Caco-2 (cell line): ENCODE data around the gene SGF29. TPM values are rescaled to one million over a fixed set of nuclear protein-coding genes. Genes with fewer than 3 reads are reported as not detected.
"Not testable (repeated sequence)": the region's sequence is repeated elsewhere in the genome, so short reads cannot be mapped to it uniquely, and the experiment has no call there.

Source experiments
- BruUV-seq: library from RNA; stranded (reverse); fragments of 400-500 nt; replicated peaks from 2 replicates; lab custom pipeline; 2021; lab: Mats Ljungman, UMichigan
- CTCF ChIA-PET: fragments of 300-600 bp; sonication (Branson Sonifier 250); formaldehyde crosslinking; loops from one replicate; lab custom pipeline; 2022; ENCODE audit warnings: antibody characterized with exemption; lab: Charles Lee
- POLR2A ChIA-PET: fragments of 300-600 bp; sonication (Branson Sonifier 250); formaldehyde crosslinking; loops from one replicate; lab custom pipeline; 2022; ENCODE audit warnings: antibody characterized with exemption; lab: Charles Lee
- DNase-seq, 2 experiments: peaks; one replicate each; pipeline versions ENCODE4 v3.0.0 to v3.0.0-alpha.2; 2020 to 2022
- H3K27me3 ChIP-seq: replicated peaks from 2 replicates; pipeline ENCODE4 v1.6.0; 2011; ENCODE audit warnings: low read length; ENCODE audit not compliant: control insufficient read depth, insufficient read depth
- H3K36me3 ChIP-seq: 2 replicates; pipeline ENCODE4 v1.5.1; 2011; ENCODE audit warnings: low read length; ENCODE audit not compliant: control insufficient read depth, insufficient read depth
- H3K4me1 ChIP-seq: fragments of 250-450 bp; sonication (Bioruptor Pico); 2 replicates; pipeline ENCODE4 v1.5.1; 2020; ENCODE audit warnings: mild to moderate bottlenecking
- H3K4me3 ChIP-seq: 2 replicates; pipeline ENCODE4 v1.5.1; 2011; ENCODE audit warnings: low read depth, mild to moderate bottlenecking, control low read depth, low read length
- H3K9me3 ChIP-seq: fragments of 250-450 bp; sonication (Bioruptor Pico); 2 replicates; pipeline ENCODE4 v1.5.1; 2020; ENCODE audit warnings: mild to moderate bottlenecking, moderate library complexity
- H3K27ac Mint-ChIP-seq: one replicate; pipeline ENCODE4 v1.8.0; 2022; ENCODE audit warnings: mixed read lengths; ENCODE audit not compliant: unreplicated experiment
- H3K27me3 Mint-ChIP-seq: one replicate; pipeline ENCODE4 v1.8.0; 2022; ENCODE audit warnings: mixed read lengths; ENCODE audit not compliant: insufficient read depth, unreplicated experiment
- H3K36me3 Mint-ChIP-seq: one replicate; pipeline ENCODE4 v1.8.0; 2022; ENCODE audit warnings: mild to moderate bottlenecking, mixed read lengths; ENCODE audit not compliant: insufficient read depth, unreplicated experiment
- H3K4me1 Mint-ChIP-seq: one replicate; pipeline ENCODE4 v1.8.0; 2022; ENCODE audit warnings: low read depth, mixed read lengths; ENCODE audit not compliant: unreplicated experiment
- H3K4me3 Mint-ChIP-seq: one replicate; pipeline ENCODE4 v1.8.0; 2022; ENCODE audit warnings: mild to moderate bottlenecking, moderate library complexity, mixed read lengths; ENCODE audit not compliant: unreplicated experiment
- H3K9me3 Mint-ChIP-seq: one replicate; pipeline ENCODE4 v1.8.0; 2022; ENCODE audit warnings: mixed read lengths; ENCODE audit not compliant: unreplicated experiment
- intact Hi-C: fragments of 100-400 bp; cut with micrococcal nuclease; formaldehyde crosslinking; loops from one replicate; pipeline ENCODE4 v1.10.0; 2022; ENCODE audit not compliant: unreplicated experiment
- total RNA-seq: library from RNA; stranded (reverse); gene quantifications from 2 replicates; pipeline ENCODE4 v1.2.3, GENCODE V29; 2022
- TF ChIP-seq, protein P1 (sequence below), 2 experiments: fragments of 200-600 bp in 1 of 2; IDR thresholded peaks; 1 replicate in 1 of 2; 2 replicates in 1 of 2; pipeline versions ENCODE4 v1.5.1 to v1.8.0; 2011 to 2022; ENCODE audit warnings: antibody characterized with exemption in 1 of 2, control low read depth in 1 of 2, inconsistent platforms in 1 of 2, low read depth in 1 of 2, low read length in 1 of 2, mild to moderate bottlenecking in 1 of 2, moderate library complexity in 1 of 2; ENCODE audit not compliant: insufficient read depth in 1 of 2, severe bottlenecking in 1 of 2, unreplicated experiment in 1 of 2

SGF29 gene
- total RNA-seq, 1 experiment from 2014 or later, result 29.8 TPM

GRCh38 chr16:28615486-28616223, 61.9 kb downstream of the SGF29 start:
- H3K4me1 ChIP-seq, H3K9me3 ChIP-seq, POLR2A ChIA-PET, H3K4me1 Mint-ChIP-seq, H3K4me3 Mint-ChIP-seq, H3K36me3 ChIP-seq, H3K9me3 Mint-ChIP-seq, H3K27ac Mint-ChIP-seq, H3K27me3 Mint-ChIP-seq, intact Hi-C loops, BruUV-seq, H3K4me3 ChIP-seq, H3K27me3 ChIP-seq: not testable (repeated sequence)
- TF ChIP-seq, protein P1, sequence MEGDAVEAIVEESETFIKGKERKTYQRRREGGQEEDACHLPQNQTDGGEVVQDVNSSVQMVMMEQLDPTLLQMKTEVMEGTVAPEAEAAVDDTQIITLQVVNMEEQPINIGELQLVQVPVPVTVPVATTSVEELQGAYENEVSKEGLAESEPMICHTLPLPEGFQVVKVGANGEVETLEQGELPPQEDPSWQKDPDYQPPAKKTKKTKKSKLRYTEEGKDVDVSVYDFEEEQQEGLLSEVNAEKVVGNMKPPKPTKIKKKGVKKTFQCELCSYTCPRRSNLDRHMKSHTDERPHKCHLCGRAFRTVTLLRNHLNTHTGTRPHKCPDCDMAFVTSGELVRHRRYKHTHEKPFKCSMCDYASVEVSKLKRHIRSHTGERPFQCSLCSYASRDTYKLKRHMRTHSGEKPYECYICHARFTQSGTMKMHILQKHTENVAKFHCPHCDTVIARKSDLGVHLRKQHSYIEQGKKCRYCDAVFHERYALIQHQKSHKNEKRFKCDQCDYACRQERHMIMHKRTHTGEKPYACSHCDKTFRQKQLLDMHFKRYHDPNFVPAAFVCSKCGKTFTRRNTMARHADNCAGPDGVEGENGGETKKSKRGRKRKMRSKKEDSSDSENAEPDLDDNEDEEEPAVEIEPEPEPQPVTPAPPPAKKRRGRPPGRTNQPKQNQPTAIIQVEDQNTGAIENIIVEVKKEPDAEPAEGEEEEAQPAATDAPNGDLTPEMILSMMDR (IDR thresholded peaks at IDR 0.05; ENCODE audit: insufficient read depth in 1 of 2, low read depth in 1 of 2, low read length in 1 of 2, severe bottlenecking in 1 of 2, unreplicated experiment in 1 of 2), result peak; percentile 57 to 61
- H3K36me3 Mint-ChIP-seq, result peaks cover 12% of the 10 kb centered on the region
- peak; percentile 61 to 68 for DNase-seq
- CTCF ChIA-PET, result interaction anchor here (0.6 kb wide), 1 partner anchor 23 kb away, joined by 3 read pairs; no protein-coding TSS in a partner anchor

DNA sequence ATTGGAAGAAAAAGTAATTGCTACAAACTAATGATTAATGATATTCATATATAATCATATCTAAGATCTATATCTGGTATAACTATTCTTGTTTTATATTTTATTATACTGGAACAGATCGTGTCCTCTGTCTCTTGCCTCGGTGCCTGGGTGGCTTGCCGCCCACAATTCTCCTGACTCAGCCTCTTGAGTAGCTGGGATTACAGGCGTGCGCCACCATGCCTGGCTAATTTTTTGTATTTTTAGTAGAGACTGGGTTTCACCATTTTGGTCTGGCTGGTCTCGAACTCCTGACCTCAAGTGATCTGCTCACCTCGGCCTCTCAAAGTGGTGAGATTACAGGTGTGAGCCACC, 62.5 kb downstream of the SGF29 start:
- POLR2A ChIA-PET, H3K27ac Mint-ChIP-seq: not testable (repeated sequence)
- CTCF ChIA-PET, result interaction anchor here (0.6 kb wide), 1 partner anchor 23 kb away, joined by 3 read pairs; no protein-coding TSS in a partner anchor

GRCh38 chr16:28616636-28617035, 62.9 kb downstream of the SGF29 start:
- H3K36me3 Mint-ChIP-seq, result peaks cover 12% of the 10 kb centered on the region
- intact Hi-C loops, result no loop called here

More for the DNA sequence above, 62.5 kb downstream of the SGF29 start:
- H3K27me3 ChIP-seq, intact Hi-C loops, H3K9me3 Mint-ChIP-seq, BruUV-seq, H3K4me1 Mint-ChIP-seq, H3K4me3 Mint-ChIP-seq, H3K27me3 Mint-ChIP-seq, H3K4me3 ChIP-seq, H3K9me3 ChIP-seq, H3K36me3 ChIP-seq, DNase-seq, H3K4me1 ChIP-seq: not testable (repeated sequence)
- H3K36me3 Mint-ChIP-seq, result peaks cover 12% of the 10 kb centered on the region

More at GRCh38 chr16:28616636-28617035, 62.9 kb downstream of the SGF29 start:
- Histone ChIP-seq H3K36me3 (no peaks in the 10 kb centered on the region), H3K4me1 (peaks cover 3% of the 10 kb centered on the region; the same call in 1 of the 2 replicates), H3K9me3 (no peaks in the 10 kb centered on the region), H3K4me3 (no peak overlapping the region), H3K27me3 (no peaks in the 10 kb centered on the region)
- Mint-ChIP-seq H3K27ac (no peak overlapping the region), H3K9me3 (no peaks in the 10 kb centered on the region), H3K27me3 (no peaks in the 10 kb centered on the region), H3K4me1 (peaks cover 4% of the 10 kb centered on the region), H3K4me3 (no peak overlapping the region)
- TF ChIP-seq, protein P1 (IDR thresholded peaks at IDR 0.05; ENCODE audit: insufficient read depth in 1 of 2, low read depth in 1 of 2, low read length in 1 of 2, severe bottlenecking in 1 of 2, unreplicated experiment in 1 of 2), result no peak
- ChIA-PET POLR2A (no interaction called here), CTCF (interaction anchor here (0.6 kb wide), 1 partner anchor 24 kb away, joined by 3 read pairs; no protein-coding TSS in a partner anchor)
- no peak for DNase-seq
- no TSS peak for BruUV-seq
